ENCODE measurements around the gene ITGA5. TPM values are rescaled to one million over a fixed set of nuclear protein-coding genes. Genes with fewer than 3 reads are reported as not detected.

The ITGA5 gene
- total and polyA plus RNA-seq, 9 of the 15 experiments (the other 6 are each of a cell fraction or from before 2014, with no cell fraction given): 9.1 to 82.1 (median 47.4) TPM

DNA sequence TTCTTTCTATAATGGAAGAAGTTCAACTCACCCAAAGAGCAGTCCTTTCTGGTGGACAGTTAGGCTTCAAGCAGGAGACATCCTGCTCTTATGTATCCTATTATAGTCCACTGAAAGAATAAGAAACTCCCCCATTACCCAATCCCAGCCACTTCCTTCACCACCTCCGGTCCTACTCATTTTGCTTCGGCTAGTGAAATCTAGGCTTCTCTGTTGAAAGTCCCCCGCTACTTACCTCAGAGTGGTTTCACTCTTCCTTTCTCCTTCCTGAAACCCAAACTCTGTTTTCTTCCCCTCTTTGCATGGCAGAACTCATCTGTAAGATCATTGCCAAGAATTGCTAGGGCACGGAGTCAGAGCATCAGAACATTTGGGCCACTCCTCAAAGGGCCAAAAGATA lies 54.7 kb downstream of the ITGA5 start, which contains the start of gene GPR84:
TSS of gene GPR84 (minus strand) at position 74 of the 400 bp plus-strand sequence. CDS start 635 bp downstream, outside the sequence.
- H3K27ac ChIP-seq (ENCODE audit: extremely low read depth, low read depth, low read length): no peak within 1 kb of the TSS
- in situ Hi-C loops (cut with MboI): loop anchor here (10.0 kb wide), 2 partner anchors 70 to 380 kb away; partner anchors contain the start of gene HOXC10

More for the DNA sequence above, 54.7 kb downstream of the ITGA5 start, which contains the start of gene GPR84:
- peak; percentile 32 for FAIRE-seq
- Histone ChIP-seq H3K4me2 (ENCODE audit: insufficient read depth, low read length) (no peak within 1 kb of the TSS), H4K20me1 (replicated peaks; ENCODE audit: control insufficient read depth, insufficient read depth, low read length) (no peaks in the 10 kb centered on the region), H3K9me3 (replicated peaks; ENCODE audit: control insufficient read depth, insufficient read depth, low read depth, low read length) (no peaks in the 10 kb centered on the region), H3K4me3 (no peak within 1 kb of the TSS), H3K79me2 (ENCODE audit: control insufficient read depth, insufficient read depth, low read length) (peaks cover 15% of the 10 kb centered on the region; the same call in 2 of the 3 replicates), H3K9ac (ENCODE audit: insufficient read depth in 1 of 2, low read depth in 2 of 2, low read length in 2 of 2) (peak within 1 kb of the TSS in 1 of 2 experiments; percentile 59; a peak in 2 of 4 replicates), H3K4me1 (replicated peaks in 1 of 2; ENCODE audit: control insufficient read depth in 2 of 2, insufficient read depth in 2 of 2, low read length in 2 of 2) (peaks cover 26 to 40% of the 10 kb centered on the region in 2 experiments), H3K9me1 (ENCODE audit: control insufficient read depth, insufficient read depth, low read length) (no peaks in the 10 kb centered on the region), H3K27me3 (ENCODE audit: control insufficient read depth in 2 of 2, insufficient read depth in 2 of 2, low read length in 2 of 2) (no peaks in the 10 kb centered on the region), H3K36me3 (ENCODE audit: control insufficient read depth, insufficient read depth, low read length) (no peaks in the 10 kb centered on the region; the same call in 2 of the 3 replicates), H2AFZ (ENCODE audit: low read depth, low read length) (0 out of 2 replicates have a peak within 1 kb of the TSS, but pooled peaks have one; percentile 34)
- DNase-seq (ENCODE audit: extremely low read depth in 1 of 4, low spot score in 3 of 4): no peak
- ATAC-seq: no peak
- TF ChIP-seq, protein P1, sequence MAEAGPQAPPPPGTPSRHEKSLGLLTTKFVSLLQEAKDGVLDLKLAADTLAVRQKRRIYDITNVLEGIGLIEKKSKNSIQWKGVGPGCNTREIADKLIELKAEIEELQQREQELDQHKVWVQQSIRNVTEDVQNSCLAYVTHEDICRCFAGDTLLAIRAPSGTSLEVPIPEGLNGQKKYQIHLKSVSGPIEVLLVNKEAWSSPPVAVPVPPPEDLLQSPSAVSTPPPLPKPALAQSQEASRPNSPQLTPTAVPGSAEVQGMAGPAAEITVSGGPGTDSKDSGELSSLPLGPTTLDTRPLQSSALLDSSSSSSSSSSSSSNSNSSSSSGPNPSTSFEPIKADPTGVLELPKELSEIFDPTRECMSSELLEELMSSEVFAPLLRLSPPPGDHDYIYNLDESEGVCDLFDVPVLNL (CRISPR knock-in tag; IDR thresholded peaks at IDR 0.05; ENCODE audit: low read depth): no peak
- TF ChIP-seq KLF13 (tag; IDR thresholded peaks at IDR 0.05; ENCODE audit: borderline replicate concordance, low read depth) (no peak), CBX8 (IDR thresholded peaks at IDR 0.05; ENCODE audit: borderline replicate concordance, extremely low read depth, low read depth, low read length, poor library complexity, severe bottlenecking) (no peak), SOX6 (IDR thresholded peaks at IDR 0.05) (no peak), ZNF212 (CRISPR knock-in tag; IDR thresholded peaks at IDR 0.05) (no peak), CHCHD3 (CRISPR knock-in tag; IDR thresholded peaks at IDR 0.05) (no peak), MAFF (IDR thresholded peaks at IDR 0.05; ENCODE audit: low read length) (no peak), EP400 (IDR thresholded peaks at IDR 0.05) (no peak)
- TF ChIP-seq, protein P2, sequence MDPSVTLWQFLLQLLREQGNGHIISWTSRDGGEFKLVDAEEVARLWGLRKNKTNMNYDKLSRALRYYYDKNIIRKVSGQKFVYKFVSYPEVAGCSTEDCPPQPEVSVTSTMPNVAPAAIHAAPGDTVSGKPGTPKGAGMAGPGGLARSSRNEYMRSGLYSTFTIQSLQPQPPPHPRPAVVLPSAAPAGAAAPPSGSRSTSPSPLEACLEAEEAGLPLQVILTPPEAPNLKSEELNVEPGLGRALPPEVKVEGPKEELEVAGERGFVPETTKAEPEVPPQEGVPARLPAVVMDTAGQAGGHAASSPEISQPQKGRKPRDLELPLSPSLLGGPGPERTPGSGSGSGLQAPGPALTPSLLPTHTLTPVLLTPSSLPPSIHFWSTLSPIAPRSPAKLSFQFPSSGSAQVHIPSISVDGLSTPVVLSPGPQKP (CRISPR knock-in tag; IDR thresholded peaks at IDR 0.05): no peak
- TF ChIP-seq, protein P3, sequence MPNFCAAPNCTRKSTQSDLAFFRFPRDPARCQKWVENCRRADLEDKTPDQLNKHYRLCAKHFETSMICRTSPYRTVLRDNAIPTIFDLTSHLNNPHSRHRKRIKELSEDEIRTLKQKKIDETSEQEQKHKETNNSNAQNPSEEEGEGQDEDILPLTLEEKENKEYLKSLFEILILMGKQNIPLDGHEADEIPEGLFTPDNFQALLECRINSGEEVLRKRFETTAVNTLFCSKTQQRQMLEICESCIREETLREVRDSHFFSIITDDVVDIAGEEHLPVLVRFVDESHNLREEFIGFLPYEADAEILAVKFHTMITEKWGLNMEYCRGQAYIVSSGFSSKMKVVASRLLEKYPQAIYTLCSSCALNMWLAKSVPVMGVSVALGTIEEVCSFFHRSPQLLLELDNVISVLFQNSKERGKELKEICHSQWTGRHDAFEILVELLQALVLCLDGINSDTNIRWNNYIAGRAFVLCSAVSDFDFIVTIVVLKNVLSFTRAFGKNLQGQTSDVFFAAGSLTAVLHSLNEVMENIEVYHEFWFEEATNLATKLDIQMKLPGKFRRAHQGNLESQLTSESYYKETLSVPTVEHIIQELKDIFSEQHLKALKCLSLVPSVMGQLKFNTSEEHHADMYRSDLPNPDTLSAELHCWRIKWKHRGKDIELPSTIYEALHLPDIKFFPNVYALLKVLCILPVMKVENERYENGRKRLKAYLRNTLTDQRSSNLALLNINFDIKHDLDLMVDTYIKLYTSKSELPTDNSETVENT (CRISPR knock-in tag; IDR thresholded peaks at IDR 0.05): no peak
- TF ChIP-seq, protein P4, sequence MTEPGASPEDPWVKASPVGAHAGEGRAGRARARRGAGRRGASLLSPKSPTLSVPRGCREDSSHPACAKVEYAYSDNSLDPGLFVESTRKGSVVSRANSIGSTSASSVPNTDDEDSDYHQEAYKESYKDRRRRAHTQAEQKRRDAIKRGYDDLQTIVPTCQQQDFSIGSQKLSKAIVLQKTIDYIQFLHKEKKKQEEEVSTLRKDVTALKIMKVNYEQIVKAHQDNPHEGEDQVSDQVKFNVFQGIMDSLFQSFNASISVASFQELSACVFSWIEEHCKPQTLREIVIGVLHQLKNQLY (CRISPR knock-in tag; conservative IDR thresholded peaks at IDR 0.05): no peak
- CTCF ChIA-PET (ENCODE audit: low intra/inter-chr PET ratio): no interaction called here
- intact Hi-C loops (cut with micrococcal nuclease): loop anchor here (5.0 to 10.0 kb wide), 2 partner anchors 37 to 380 kb away; partner anchors contain the start of genes COPZ1 and HOXC10
- BruUV-seq (replicated peaks): no TSS peak
- WGBS (ENCODE audit: insufficient coverage, low coverage, missing lambda C conversion rate): 56% methylated on average over 4 of the region's 4 CpGs
- POLR2A ChIA-PET: no interaction called here
